ENCODE measurements around the gene RAD51B.
A peak's percentile ranks its signal among the peaks of the same experiment; 100 is the strongest.

RAD51B gene

DNA sequence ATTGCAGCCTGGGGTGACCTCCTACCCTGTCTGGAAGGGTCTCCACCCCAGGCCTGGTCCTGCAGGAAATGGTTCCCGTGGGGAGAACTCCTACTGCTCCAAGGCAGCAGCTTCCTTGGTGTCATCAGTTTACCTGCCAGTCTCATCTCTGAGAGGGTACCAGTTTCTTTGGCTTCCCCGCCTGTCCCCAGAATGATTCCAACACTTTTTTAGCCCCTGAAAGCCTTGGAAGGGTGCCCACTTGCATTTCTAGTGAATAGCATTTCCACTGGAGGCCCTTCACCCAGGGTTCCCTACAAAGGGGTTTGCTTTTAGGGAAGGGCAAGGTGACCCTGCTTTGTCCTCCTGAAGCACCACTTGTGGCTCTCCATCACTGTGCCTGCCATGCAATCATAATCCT is 689.0 kb downstream of the RAD51B start:
- Mint-ChIP-seq H3K9me3 (no peaks in the 10 kb centered on the region), H3K36me3 (ENCODE audit: insufficient read depth) (peaks cover 5% of the 10 kb centered on the region), H3K27ac (peak overlapping the region in 1 of 2 donors; percentile 55), H3K27me3 (no peaks in the 10 kb centered on the region), H3K4me3 (no peak overlapping the region), H3K4me1 (ENCODE audit: low read depth in 2 of 2) (peaks cover 24 to 33% of the 10 kb centered on the region in 2 donors)
- DNase-seq = no peak
- ATAC-seq (replicated peaks) = no peak

DNA sequence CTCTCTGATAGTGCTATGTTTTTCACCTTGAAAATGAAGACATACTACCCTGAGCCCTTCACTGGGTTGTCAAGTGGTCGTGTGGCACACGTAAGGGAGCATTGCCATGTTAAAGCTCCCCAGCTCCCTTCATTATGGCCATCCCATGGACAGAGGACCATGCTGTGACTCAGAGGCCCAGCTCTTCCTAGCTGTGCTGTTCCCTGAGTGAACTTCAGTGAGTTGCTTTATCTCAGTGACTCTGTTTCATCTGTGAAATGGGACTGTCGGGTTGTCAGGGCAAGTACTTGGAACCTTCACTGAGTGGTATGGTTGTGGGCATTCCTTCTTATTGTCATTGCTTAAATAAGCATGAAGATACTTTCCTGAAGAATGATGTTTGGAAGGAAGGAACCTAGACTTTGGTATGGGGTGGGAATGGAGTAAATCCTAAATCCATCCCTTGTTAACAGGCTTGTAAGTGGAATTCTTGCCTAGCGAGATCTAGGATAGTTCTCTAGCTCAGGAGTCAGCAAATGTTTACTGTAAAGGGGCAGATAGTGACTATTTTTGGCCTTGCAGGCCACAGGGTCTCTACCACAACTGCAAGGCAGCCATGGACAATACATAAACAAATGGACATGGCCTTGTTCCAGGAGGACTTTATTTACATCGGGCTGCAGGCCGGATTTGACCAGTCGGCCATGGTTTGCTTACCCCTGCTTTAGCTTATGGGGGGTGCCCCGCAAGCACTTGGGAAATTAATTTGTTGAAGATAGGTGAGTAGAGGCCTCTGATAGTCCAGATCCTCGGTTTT is 689.8 kb downstream of the RAD51B start:
- Mint-ChIP-seq H3K4me1 (ENCODE audit: low read depth in 2 of 2) (peaks cover 24 to 33% of the 10 kb centered on the region in 2 donors), H3K4me3 (no peak overlapping the region), H3K27me3 (no peaks in the 10 kb centered on the region), H3K27ac (peak overlapping the region in 1 of 2 donors; percentile 55), H3K36me3 (ENCODE audit: insufficient read depth) (peaks cover 5% of the 10 kb centered on the region), H3K9me3 (no peaks in the 10 kb centered on the region)
- DNase-seq (no peak), ATAC-seq (replicated peaks) (no peak)

DNA sequence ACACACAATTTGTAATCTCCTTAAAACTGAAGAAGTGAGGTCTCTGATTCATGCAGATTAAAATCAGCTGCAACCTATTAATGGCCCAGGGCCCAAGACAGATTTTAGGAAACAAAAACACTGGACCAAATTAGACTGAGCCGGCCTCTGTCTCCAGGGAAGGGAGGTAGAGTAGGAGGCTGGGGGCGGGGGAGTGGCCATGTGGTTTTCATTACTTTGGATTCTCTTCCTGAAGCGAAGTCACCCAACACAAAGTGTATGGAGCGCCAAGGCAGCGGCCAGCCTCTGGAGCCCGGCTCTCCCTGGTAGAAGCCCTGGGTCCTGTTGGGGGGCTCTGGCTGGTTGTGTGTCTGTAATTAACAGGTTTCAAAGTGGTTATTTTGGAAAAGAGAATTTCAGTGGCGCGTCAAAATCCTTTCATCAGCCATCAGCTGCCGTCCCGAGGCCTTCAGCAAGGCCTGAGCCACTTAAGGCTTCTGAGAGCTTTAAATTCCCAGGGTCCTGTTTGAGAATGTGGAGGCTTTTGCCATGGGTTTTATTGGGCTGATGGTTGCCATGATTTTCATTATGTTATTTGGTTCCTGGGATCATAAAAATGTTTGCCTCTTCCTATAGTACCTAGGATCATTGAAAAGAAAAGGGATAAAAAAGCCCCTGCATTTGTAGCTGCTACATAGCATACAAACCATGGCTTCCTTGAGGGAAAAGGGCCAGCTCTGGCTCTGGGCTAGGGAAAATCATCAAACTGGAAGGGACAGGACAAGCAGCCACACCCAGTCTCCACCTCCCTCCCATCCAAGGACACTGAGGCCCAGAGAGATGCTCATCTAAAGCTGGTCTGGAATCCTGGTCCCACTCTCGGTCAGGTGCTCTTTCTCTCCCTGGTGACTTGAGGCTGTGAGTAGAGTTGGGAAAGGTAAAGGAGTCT is 690.9 kb downstream of the RAD51B start:
- no peaks in the 10 kb centered on the region for H3K9me3 Mint-ChIP-seq

DNA sequence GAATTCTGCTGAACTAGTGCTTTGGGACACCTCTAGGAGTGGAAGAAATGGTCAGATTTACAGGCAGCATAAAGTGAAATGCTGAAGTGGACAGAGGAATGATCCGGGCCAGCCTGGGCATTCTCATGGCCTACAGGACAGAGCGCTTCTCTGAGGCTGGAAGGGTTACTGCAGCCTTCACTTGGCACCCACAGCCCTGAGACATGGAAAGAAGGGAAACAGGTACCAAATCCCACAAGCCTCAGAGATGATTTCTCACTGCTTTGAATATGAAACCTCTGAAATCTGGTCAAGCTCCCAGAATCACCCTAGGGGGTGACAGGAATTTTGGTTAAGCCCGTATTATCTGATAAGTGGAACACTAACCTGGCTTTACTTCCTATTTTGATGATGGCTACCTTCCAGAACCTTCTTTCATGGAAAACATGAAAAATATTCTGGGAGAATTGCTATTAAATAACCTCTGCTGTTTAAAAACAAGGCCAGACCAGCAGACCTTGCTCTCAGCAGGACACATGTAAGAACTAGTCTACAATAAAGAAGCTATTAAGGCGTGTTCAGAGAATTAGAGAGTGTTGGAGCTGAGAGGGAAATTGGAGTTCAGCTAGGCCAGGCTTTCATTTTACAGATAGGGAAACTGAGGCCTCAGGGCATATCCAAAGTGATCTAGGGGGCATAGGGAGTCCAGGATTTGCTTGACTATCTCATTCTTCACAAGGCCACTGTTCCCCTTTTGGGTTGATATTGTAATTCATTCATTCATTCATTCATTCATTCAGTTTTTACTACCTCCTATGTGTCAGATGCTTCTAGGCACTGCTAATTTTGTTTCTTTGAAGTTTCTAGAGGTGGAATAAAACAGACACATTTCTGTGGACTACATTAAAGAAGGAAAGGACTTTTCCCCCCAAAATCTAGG is 691.8 kb downstream of the RAD51B start:
- DNase-seq (no peak), ATAC-seq (replicated peaks) (no peak)
- Mint-ChIP-seq H3K27me3 (no peaks in the 10 kb centered on the region), H3K4me1 (ENCODE audit: low read depth in 2 of 2) (peaks cover 21 to 28% of the 10 kb centered on the region in 2 donors), H3K9me3 (no peaks in the 10 kb centered on the region), H3K36me3 (ENCODE audit: insufficient read depth) (peaks cover 5% of the 10 kb centered on the region), H3K4me3 (no peak overlapping the region), H3K27ac (peak overlapping the region in 1 of 2 donors; percentile 23)

More for the DNA sequence above, 690.9 kb downstream of the RAD51B start:
- no peak overlapping the region for H3K4me3 Mint-ChIP-seq
- no peaks in the 10 kb centered on the region for H3K27me3 Mint-ChIP-seq
- peaks cover 5% of the 10 kb centered on the region for H3K36me3 Mint-ChIP-seq (ENCODE audit: insufficient read depth)
- ATAC-seq (replicated peaks) = no peak
- peak overlapping the region in 1 of 2 donors; percentile 55 for H3K27ac Mint-ChIP-seq
- no peak for DNase-seq
- H3K4me1 Mint-ChIP-seq (ENCODE audit: low read depth in 2 of 2) = peaks cover 24 to 34% of the 10 kb centered on the region in 2 donors

DNA sequence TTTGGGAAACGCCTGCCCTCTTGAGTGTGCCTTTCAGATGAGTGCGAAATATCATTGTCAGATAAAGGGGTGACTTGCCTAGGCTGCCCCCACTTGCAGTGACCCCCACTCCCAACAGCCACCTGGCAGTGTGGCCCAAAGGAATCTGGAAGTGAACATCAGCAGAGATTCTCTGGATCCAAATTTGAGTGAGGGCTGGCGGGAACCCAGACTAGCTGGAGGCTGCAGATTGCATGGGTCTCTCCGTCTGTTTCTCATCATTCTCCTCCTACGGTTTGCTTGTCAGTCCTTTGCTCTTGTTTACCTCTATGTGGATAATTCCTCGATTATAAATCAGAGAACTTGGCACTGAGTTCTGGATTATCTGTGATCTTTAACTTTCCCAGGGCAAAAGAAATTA is 692.5 kb downstream of the RAD51B start:
- Mint-ChIP-seq H3K9me3 (no peaks in the 10 kb centered on the region), H3K4me1 (ENCODE audit: low read depth in 2 of 2) (peaks cover 14 to 21% of the 10 kb centered on the region in 2 donors), H3K27me3 (no peaks in the 10 kb centered on the region), H3K36me3 (ENCODE audit: insufficient read depth) (peaks cover 5% of the 10 kb centered on the region), H3K27ac (peak overlapping the region in 1 of 2 donors; percentile 23), H3K4me3 (no peak overlapping the region)
- ATAC-seq (replicated peaks) (no peak), DNase-seq (no peak)

DNA sequence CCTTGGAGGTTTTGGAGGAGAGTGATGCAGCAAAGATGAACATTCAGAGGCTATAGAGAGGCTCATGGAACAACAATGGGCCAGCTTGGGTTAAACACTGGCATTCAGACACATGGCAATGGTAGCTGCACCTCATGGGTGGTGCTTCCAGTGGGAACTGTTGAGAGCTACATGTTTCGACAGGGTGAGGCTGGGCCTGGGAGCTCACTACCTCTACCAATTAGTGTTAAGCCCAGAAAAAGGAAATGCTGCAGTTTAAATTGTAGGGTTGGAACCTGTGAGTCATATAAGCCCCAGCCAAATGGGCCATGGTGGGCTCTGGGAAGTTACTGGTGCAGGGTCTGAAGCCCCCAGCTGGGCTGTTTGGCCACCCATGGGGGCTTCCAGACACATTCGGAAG is 693.6 kb downstream of the RAD51B start:
- Mint-ChIP-seq H3K4me3 (no peak overlapping the region), H3K27me3 (no peaks in the 10 kb centered on the region), H3K27ac (peak overlapping the region; percentile 5 to 23), H3K9me3 (no peaks in the 10 kb centered on the region), H3K4me1 (ENCODE audit: low read depth in 2 of 2) (peaks cover 5 to 11% of the 10 kb centered on the region in 2 donors), H3K36me3 (ENCODE audit: insufficient read depth) (no peaks in the 10 kb centered on the region)
- DNase-seq (no peak), ATAC-seq (replicated peaks) (no peak)

DNA sequence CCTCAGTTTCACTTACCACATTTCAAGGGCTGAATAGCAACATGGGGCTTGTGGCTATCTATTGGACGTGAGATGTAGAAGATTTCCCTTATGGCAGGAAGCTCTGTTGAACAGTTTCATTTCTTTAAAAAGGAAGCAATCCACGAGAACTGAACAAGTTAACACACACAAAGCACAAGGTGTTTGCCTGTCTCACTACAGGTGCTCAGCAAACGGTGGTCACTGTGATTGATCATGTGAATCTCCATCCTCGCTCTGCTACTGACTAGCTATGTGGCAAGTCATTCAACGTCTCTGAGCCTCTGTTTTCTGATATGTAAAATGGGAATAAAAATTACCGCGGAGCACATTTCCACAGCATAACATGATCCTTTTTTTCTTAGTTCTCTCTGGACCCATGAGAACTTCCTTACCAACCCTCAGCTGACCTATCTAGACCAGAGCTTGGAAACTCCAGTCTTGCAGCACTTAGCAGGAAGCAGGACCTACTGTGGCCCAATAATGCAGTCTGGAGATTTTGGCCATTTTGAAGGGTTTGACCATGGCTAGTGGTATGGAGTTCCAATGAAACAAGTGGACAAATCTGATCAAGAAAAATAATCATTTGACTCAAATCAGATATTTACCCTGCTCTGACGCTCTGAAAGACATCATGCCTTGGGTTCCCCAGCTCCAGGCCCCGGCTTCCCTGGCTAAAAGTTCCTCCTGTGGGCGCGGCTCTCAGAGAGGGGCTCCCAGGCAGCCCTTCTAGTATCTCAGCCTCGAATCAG is 694.4 kb downstream of the RAD51B start:
- Mint-ChIP-seq H3K36me3 (ENCODE audit: insufficient read depth) (no peaks in the 10 kb centered on the region), H3K9me3 (no peaks in the 10 kb centered on the region), H3K27me3 (no peaks in the 10 kb centered on the region), H3K4me3 (no peak overlapping the region), H3K27ac (no peak overlapping the region), H3K4me1 (ENCODE audit: low read depth in 2 of 2) (peaks cover 5 to 8% of the 10 kb centered on the region in 2 donors)
- DNase-seq (no peak), ATAC-seq (replicated peaks) (peak; percentile 19)

DNA sequence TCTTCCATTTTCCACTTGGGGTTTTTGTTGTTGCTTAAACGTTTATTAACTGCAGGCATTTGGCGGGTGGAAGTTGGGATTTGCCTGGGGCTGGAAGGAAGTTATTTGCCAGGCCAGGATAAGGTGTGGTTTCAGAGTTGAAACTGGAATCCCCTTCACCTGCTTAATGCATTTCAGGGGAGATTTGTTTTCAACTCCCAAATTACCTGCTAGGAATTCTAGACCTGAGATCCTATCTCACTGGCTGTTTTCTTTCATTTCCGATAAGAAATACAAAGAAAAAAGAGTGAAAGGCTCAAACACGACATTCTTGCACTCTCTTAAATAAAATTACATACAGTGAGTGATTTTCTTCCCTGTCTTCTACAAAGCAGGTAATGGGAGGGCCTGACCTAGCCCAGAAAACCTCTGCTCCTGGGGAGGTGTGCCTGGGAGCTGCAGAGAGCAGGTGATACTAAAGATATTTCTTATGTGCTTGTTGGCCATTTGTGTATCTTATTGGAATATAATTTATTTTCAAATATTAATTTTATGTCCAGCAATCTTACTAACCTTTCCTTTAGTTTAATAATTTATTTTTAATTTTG is 695.1 kb downstream of the RAD51B start:
- Mint-ChIP-seq H3K27ac (no peak overlapping the region), H3K4me3 (no peak overlapping the region), H3K36me3 (ENCODE audit: insufficient read depth) (no peaks in the 10 kb centered on the region), H3K4me1 (ENCODE audit: low read depth in 2 of 2) (peaks cover 5 to 10% of the 10 kb centered on the region in 2 donors), H3K9me3 (no peaks in the 10 kb centered on the region), H3K27me3 (no peaks in the 10 kb centered on the region)
- ATAC-seq (replicated peaks) (no peak), DNase-seq (no peak)

DNA sequence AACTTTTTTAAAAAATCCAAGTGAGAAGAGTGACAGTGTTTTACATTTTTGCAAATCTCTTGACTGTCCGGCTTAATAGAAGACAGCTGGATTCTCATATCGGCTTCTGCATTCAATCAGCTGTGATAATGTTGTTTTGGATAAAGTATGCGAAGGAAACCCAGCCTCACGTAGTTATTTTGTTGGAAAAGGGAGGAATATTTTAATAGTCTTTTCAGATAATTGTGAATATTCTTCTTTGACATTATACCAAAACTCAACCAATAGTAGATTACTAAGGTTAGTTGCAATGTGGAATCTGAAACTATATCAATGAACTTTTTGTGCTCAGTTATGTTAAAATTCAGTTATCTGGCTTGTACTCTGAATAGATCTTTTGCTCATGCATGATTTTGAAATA is 696.8 kb downstream of the RAD51B start:
- Mint-ChIP-seq H3K4me1 (ENCODE audit: low read depth in 2 of 2) (peaks cover 5 to 12% of the 10 kb centered on the region in 2 donors), H3K27me3 (no peaks in the 10 kb centered on the region), H3K36me3 (ENCODE audit: insufficient read depth) (no peaks in the 10 kb centered on the region), H3K4me3 (no peak overlapping the region), H3K9me3 (no peaks in the 10 kb centered on the region), H3K27ac (no peak overlapping the region)
- ATAC-seq (replicated peaks) (no peak), DNase-seq (no peak)

DNA sequence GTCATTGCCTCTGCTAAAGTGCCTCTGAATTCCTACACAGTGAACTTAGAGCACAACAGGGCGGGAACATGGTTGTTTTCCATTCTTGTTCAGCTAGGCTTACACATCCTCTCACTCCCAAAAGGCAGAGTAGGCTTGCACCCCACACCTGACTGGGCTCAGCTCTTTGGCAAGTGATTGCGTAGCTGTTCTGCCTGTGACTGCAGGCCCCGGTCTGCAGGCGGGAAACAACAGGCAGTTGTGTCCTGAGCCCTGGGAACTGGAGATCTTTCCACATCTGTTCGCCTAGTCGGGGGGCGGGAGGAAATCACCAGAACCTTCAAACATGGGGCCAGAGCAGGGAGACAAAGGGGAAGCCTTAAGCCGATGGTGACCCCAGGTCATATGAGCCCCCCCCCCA is 698.6 kb downstream of the RAD51B start:
- no peak for DNase-seq
- Mint-ChIP-seq H3K4me3 (no peak overlapping the region), H3K9me3 (no peaks in the 10 kb centered on the region), H3K27me3 (no peaks in the 10 kb centered on the region), H3K27ac (no peak overlapping the region), H3K4me1 (ENCODE audit: low read depth in 2 of 2) (peaks cover 0 to 9% of the 10 kb centered on the region in 2 donors), H3K36me3 (ENCODE audit: insufficient read depth) (no peaks in the 10 kb centered on the region)
- no peak for ATAC-seq (replicated peaks)

DNA sequence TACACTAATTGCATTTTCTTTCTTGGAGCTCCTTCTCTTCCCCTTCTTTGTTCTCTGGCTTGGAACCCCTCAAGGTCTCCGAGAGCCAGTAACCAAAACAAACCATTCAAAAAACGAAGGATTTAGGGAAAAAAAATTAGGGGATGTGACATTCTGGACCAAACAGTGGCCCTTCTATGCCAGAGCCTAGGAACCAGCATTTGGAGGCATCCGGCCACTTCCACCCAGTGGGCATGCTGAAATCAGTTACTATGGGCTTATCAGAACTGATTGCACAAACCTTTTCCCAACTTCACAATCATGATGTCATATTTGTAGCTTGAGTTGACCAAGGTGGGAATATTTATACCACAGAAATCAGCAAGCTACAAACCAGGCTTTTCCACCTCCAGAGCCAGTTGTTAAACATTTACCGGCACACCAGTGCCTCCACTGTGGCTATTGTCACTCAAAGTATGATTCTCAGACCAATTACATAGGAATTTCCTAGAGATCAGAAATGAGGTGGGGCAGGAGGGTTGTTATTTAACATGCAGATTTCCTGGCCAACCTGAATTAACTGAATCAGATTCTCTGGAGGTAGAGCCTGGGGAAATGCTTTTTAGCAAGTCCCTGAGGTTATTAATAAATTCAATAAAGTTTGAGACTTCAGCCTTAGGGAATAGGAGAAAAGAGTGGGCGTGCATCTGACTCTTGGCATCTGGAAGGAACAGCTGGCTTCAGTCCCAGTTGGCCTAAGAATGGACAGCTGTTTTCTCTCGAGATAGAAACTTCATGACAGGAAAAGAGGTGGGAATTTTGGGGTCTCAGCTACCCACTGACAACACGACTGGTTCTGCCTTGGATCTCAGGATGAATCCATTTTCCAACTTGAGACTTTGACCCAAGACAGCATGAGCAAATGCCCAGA is 699.4 kb downstream of the RAD51B start:
- no peak overlapping the region for H3K4me3 Mint-ChIP-seq
- peak overlapping the region in 1 of 2 donors; percentile 84 for H3K27ac Mint-ChIP-seq
- no peaks in the 10 kb centered on the region for H3K36me3 Mint-ChIP-seq (ENCODE audit: insufficient read depth)
- DNase-seq (no peak), ATAC-seq (replicated peaks) (no peak)
- no peaks in the 10 kb centered on the region for H3K9me3 Mint-ChIP-seq
- peaks cover 0 to 9% of the 10 kb centered on the region in 2 donors for H3K4me1 Mint-ChIP-seq (ENCODE audit: low read depth in 2 of 2)
- no peaks in the 10 kb centered on the region for H3K27me3 Mint-ChIP-seq

All from effector memory CD8-positive, alpha-beta T cell (primary cell).